Measurements from ENCODE around the gene RPIA. TPM values are rescaled to one million over a fixed set of nuclear protein-coding genes. Genes with fewer than 3 reads are reported as not detected.

RPIA gene
- total and polyA plus RNA-seq, 9 of the 15 experiments (the other 6 are each of a cell fraction or from before 2014, with no cell fraction given) = 7.8 to 41.2 (median 25.8) TPM

- no peak for TF ChIP-seq ZNF280A (IDR thresholded peaks at IDR 0.05; ENCODE audit: low read depth, partially characterized antibody)
- TF ChIP-seq PHF8 (IDR thresholded peaks at IDR 0.05; ENCODE audit: borderline replicate concordance, low read length) = peak; percentile 78; the same call in 1 of the 2 replicates
- no peak for TF ChIP-seq ZHX1 (conservative IDR thresholded peaks at IDR 0.05; ENCODE audit: low read length)
- no peak for TF ChIP-seq RBM25 (IDR thresholded peaks at IDR 0.05; ENCODE audit: low read depth, low read length, severe bottlenecking)
- TF ChIP-seq CBFA2T3 (IDR thresholded peaks at IDR 0.05) = no peak
- TF ChIP-seq, protein P1, sequence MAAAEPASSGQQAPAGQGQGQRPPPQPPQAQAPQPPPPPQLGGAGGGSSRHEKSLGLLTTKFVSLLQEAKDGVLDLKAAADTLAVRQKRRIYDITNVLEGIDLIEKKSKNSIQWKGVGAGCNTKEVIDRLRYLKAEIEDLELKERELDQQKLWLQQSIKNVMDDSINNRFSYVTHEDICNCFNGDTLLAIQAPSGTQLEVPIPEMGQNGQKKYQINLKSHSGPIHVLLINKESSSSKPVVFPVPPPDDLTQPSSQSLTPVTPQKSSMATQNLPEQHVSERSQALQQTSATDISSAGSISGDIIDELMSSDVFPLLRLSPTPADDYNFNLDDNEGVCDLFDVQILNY (CRISPR knock-in tag; IDR thresholded peaks at IDR 0.05) = 0 out of 2 replicates have a peak, but pooled peaks have one; percentile 29
- TF ChIP-seq POLR2G (IDR thresholded peaks at IDR 0.05; ENCODE audit: low read depth, low read length) = peak; percentile 83
- TF ChIP-seq KDM4B (IDR thresholded peaks at IDR 0.05; ENCODE audit: borderline replicate concordance in 2 of 2, low read depth in 1 of 2) = no peak
- peak; percentile 66 to 67; a peak in 3 of 4 replicates for TF ChIP-seq TEAD1 (CRISPR knock-in tag; IDR thresholded peaks at IDR 0.05)
- peak in 1 of 2 experiments; percentile 69; a peak in 1 of 4 replicates for TF ChIP-seq FOXA3 (CRISPR knock-in tag; conservative IDR thresholded peaks at IDR 0.05 in 1 of 2, IDR thresholded peaks at IDR 0.05 in 1 of 2)
- TF ChIP-seq HMGN3 (IDR thresholded peaks at IDR 0.05; ENCODE audit: borderline replicate concordance, extremely low read depth, insufficient read length, low read depth, low read length) = peak; percentile 60
- no peak for TF ChIP-seq MCM7 (IDR thresholded peaks at IDR 0.05)
- peak; percentile 72 for TF ChIP-seq CCNT2 (IDR thresholded peaks at IDR 0.05; ENCODE audit: borderline replicate concordance, extremely low read depth, insufficient read length, low read depth, low read length)
- TF ChIP-seq ATF7 (IDR thresholded peaks at IDR 0.05) = peak; percentile 85
- no peak for TF ChIP-seq KLF10 (CRISPR knock-in tag; IDR thresholded peaks at IDR 0.05)
- no peak for TF ChIP-seq ZBED1 (IDR thresholded peaks at IDR 0.05)
- TF ChIP-seq ZFX (CRISPR knock-in tag; IDR thresholded peaks at IDR 0.05) = peak; percentile 54
- TF ChIP-seq FOXJ2 (tag; IDR thresholded peaks at IDR 0.05) = peak; percentile 78
- TF ChIP-seq ZBTB7A (IDR thresholded peaks at IDR 0.05; ENCODE audit: borderline replicate concordance, control insufficient read depth, low read depth, low read length) = peak; percentile 87
- TF ChIP-seq CBFB (CRISPR knock-in tag; IDR thresholded peaks at IDR 0.05) = no peak
- TF ChIP-seq NCOA2 (IDR thresholded peaks at IDR 0.05; ENCODE audit: partially characterized antibody in 2 of 2) = no peak
- no peak for TF ChIP-seq ZNF445 (CRISPR knock-in tag; IDR thresholded peaks at IDR 0.05; ENCODE audit: low read depth)
- no peak for TF ChIP-seq NCOA6 (IDR thresholded peaks at IDR 0.05)
Observed at GRCh38 chr2:88691339-88692183, at the start of gene RPIA (continued).
